ENCODE data around the gene TMCO4.

- TF ChIP-seq CTCF (IDR thresholded peaks at IDR 0.05) (no peak), TEAD1 (CRISPR knock-in tag; IDR thresholded peaks at IDR 0.05) (no peak), ATF1 (CRISPR knock-in tag; IDR thresholded peaks at IDR 0.05) (no peak), PRRX2 (CRISPR knock-in tag; IDR thresholded peaks at IDR 0.05) (no peak), CBFB (CRISPR knock-in tag; IDR thresholded peaks at IDR 0.05; ENCODE audit: low read depth) (no peak), MLX (CRISPR knock-in tag; IDR thresholded peaks at IDR 0.05) (no peak), SMAD4 (CRISPR knock-in tag; IDR thresholded peaks at IDR 0.05) (no peak), SP1 (CRISPR knock-in tag; conservative IDR thresholded peaks at IDR 0.05) (no peak), NFE2L1 (CRISPR knock-in tag; IDR thresholded peaks at IDR 0.05) (no peak), ATF2 (CRISPR knock-in tag; IDR thresholded peaks at IDR 0.05; ENCODE audit: borderline replicate concordance, low read depth) (no peak)
These were observed 28.4 kb downstream of the TMCO4 start for GRCh38 chr1:19771350-19771749.
